GM19025 (cell line): Measurements from ENCODE around the gene GOLGA6L2.
"Not testable (repeated sequence)": the region's sequence is repeated elsewhere in the genome, so short reads cannot be mapped to it uniquely, and the experiment has no call there.

ENCODE experiments used
- ATAC-seq: cut with Tn5 transposase; IDR thresholded peaks from one replicate; pipeline ENCODE4 v1.9.1; 2021; ENCODE audit warnings: mild to moderate bottlenecking, low read depth, moderate library complexity; ENCODE audit not compliant: unreplicated experiment

Gene GOLGA6L2

DNA sequence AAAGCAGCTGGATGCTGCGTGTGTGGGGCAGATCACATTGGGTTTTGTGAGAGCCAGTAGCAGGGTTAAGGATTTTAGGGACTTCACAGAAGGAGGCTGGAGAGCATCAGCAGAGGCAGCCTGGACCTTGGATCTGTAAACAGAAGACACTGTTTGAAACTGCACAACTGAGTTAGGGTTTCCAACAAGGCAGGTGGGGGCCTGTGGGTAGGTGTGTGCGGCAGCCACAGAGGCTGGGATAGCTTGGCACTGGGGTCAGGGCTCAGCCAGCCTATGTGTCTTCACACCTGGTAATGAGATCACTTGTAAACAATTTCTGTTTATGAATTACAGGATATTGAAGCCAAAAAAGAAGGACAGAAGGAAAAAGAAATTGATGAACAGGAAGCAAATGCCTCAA, 12.3 kb downstream of the GOLGA6L2 start:
- not testable (repeated sequence) for ATAC-seq

DNA sequence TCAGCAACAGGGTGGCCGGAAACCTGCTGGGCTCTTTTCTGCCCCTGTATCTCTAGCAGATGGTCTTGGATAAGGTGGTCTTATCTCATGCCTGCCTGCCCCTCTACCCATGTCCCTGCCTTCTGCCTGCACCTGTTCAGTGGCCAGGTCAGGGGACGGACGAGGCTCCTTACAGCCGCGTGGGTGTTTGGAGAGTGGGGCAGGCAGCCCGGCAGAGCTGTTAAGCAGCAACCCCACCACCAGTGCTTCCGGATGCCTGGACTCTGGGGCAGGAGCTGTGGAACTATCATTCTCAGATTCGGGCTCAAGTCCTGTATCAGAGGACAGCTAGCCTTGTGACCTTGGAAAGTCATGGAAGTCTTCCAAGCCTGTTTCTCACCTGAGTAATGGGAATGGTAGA, 21.7 kb downstream of the GOLGA6L2 start:
- ATAC-seq: not testable (repeated sequence)

DNA sequence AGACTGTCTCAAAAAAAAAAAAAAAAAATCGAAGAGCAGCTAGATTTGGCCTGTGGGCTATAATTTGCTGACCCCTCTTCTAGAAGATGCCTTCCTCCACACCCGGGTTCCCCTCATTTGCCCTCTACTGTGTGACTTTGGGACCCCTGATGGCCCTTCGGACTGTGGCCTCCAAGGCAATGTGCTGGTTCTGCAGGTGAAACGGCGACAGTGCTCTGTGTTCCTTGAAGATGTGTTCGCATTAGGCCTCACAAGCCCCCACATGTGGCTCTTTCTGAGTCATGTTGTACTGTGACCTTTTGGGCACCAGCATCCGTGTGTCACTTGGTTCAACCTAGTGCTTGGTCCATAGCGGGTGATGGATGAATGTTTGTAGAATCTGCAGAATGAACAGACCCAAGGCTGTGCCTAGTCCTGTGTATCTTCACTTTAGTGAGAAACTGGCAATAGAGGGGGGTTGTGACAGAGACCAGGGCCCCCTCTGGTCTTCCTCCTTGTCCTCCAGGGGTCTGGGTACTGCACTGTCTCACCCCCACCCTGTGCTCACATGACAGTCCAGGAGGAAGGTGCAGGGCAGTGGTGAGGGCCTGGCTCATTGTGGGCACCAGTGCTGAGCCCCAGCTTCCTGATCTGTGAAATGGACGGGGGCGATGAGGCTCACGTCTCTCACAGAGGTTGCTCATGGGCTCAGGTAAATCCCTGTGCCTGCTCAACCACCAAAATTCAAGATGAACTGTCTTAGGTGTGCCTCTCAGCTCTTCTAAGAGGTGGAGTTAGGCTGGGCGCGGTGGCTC, 22.7 kb downstream of the GOLGA6L2 start:
- no peak for ATAC-seq

DNA sequence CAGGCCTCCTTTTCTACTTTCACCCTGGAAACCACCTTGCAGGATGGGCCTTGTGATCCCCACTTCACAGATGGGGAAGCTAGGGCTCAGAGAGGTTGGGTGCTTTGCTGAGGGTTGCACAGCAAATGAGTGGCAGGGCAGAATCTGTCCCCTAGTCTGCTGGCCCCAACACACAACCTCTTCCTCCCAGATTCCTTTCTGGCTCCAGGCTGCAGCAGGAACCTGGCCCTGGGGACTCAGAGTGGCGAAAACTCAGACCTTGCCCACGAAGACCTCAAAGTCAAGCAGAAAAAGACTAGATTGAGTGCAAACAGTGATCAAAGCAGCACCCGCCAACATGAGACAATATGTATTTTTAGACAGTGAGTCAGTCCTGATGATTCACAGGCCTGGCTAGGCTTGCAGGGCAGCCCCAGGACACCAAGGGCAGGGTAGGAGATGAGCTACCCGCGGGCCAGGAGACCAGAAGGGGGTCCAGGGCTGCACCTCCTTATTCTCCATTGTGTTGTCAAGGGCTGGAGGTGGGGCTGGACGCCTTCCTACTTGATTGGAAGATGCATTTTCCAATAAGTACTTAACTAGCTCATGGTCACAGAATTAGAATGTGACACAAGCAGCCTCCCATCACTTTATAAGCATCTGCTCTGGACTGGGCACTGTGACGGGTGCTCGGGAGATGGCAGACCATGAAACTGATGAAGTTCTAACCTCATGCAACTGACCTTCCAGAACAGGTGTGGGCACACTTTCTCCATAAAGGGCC, 23.9 kb downstream of the GOLGA6L2 start:
- ATAC-seq: no peak

DNA sequence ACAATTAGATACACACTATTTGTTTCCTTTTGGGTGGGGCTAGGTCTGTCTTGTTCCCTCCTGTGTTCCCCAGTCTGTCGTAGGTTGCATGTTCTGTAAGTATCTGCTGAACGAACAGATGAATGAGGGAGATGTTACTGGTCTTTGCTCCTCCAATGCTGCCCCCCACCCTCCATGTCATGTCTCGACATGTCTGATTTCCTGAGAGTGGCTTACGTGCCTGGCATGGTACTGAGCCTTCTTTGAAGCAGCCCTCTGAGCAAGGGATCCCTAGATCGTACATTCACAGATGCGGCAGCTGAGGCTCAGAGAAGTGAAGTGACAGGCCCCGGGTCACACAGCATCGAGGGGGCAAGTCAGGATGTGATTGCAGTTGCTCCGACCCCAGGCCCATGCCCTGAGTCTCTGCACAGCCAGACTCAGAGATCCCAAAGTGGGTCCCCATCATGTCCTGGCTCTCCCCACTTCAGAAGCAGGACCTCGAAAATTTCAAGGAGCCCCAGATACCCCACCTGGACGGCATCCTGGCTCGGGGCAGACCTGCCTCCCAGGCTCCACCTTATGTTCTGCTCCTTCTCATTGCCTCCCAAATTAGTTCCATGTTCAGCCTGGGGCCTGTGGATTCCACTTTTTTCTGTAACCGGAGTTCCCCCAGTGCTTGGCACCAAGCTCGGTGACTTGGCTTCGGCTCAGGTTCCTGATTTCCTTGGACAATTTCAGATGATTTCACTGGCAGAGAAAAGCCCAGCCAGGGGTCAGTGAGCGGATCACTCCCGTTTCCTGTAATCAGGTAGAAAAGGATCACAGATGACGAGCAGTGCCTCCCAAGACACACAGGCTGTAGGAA, 24.7 kb downstream of the GOLGA6L2 start:
- no peak for ATAC-seq

DNA sequence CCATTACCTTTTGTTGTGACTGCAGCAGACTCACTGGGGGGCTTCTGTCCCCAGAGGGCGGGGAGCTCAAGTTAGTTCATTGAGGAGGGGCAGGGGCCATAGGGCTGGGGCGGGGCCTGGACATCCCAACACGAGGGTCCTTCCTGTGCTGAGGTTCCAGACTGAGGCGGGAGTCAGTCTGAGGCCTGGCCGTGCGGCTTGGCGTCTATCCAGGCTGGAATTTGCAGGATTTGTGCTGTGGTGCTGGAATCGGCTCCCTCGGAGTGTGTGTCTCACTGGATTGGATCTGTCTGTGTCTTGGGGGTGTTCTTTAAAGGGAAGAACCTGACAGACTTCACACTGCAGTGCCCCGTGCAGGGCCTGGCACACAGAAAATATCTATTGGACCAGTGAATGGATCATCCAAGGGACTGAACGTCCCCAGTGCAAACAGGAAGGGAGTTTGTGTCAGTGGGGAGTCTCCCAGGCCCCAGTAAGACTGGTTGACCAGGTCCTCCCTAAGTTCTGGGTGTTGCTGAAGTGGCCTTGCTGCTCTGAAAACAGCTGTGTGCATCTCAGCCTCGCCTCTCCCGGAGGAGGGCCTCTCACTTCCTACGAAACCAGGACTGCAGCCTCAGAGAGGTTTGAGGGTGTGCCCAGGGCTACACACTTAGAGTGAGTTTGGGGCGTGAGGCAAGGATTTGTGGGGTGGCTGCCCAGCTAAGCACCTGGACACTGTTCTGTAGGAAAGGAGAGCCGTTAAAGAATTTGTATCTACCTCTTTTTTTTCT, 26.1 kb downstream of the GOLGA6L2 start:
- ATAC-seq: no peak

DNA sequence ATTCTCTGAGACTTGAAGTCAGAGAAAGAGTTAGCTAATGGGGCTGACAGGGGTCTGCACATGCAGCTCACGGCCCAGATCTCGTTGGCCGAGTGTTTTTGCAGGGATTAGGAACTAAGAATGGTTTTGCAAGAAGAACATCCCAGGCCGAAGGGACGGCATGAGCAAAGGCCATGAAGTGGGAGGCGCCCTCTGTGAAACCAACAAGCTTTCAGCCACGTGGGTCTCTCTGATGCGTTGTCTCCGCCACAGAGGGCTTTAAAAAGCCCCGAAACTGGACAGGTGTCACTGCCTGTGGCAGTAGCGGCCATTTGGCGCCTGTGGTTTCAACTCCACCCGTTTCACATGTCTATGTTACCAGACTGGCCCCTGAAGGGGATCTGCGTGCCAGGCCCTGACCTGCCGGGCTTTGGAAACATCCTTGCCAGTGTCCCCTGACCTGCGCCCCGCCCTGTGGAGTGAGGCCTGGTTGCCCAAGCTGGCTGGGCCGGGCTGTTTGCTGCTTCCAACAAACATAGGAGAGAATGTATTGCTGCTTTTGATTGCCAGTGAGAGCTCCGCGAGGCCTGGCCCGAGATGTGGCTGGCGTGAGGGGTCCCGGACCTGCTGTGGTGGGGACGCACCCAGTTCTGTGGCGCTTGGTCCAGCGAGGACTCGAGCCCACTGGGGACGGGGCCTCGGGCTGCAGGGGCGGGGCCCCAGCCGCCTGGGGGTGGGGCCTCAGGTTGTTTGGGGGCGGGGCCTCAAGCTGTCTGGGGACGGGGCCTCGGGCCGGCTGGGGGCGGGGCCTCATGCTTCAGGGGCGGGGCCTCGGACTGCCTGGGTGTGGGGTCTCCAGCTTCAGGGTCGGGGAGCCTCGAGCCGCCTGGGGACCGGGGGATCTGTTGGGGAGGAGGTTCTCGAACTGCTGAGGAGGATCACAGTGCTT, 30.4 kb downstream of the GOLGA6L2 start:
- peak; percentile 68 for ATAC-seq

DNA sequence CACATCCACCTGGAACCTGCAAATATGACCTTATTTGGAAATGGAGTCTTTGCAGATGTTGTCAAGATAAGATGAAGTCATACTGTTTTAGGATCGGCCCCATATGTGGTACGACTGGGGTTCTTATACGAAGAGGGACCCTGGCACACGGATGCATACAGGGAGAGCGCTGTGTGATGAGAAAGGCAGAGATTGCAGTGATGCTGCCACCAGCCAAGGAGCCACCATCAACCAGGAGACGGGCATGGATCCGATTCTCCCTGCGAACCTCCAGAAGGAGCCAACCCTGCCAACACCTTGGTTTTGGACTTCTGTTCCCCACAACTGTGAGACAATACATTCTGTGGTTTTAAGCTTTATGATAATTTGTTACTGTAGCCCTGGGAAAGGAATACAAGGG, 31.2 kb downstream of the GOLGA6L2 start:
- ATAC-seq: not testable (repeated sequence)

DNA sequence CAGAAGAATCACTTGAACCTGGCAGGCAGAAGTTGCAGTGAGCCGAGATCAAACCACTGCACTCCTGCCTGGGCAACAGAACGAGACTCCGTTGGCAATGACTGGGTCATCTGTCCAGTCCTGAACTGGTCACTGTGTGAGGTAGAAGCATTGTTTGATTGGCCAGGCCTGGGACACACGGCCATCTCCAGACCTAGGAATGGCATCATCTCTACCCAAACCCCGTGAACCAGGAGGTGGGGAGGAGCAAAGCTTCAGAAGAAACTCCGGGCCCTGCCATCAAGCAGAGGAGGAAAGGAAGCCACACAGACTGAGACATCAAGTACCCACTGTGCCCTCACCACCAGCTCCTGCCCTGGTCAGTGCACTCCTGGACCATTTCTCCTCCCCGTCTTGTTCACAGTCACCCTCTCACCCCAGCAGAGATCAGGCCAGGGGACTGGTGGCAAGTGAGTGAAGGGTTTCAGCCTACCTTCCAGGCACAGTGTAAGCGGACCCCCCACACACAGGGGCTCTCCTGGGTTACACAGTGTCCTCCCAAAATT, 31.6 kb downstream of the GOLGA6L2 start:
- ATAC-seq: no peak

DNA sequence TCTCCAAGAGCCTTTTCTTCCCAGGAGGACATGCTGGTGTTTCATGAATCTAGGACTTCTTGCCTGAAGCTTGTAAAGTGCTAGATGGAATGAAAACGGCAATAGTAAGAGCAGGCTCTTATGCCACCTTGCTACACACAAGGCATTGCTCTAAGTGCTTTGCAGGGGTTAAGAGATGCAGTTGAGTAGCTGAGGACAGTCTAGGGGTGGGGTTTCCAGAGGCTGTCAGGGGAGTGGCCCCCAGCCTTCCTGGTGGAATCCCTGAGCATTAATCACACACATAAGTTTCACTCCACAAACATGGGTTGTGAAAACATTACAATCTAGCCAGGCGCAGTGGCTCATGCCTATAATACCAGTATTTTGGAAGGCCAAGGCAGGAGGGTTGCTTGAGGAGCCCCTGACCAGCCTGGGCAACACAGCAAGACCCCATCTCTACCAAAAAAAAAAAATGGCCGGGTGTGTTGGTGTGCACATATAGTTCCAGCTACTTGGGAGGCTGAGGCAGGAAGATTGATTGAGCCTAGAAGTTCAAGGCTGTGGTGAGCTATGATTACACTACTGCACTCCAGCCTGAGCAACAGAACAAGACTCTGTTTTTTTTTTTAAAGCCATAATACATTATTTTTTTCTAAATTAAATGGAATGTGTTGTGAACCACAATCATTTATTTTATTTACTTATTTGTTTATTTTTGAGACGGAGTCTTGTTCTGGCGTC, 34.0 kb downstream of the GOLGA6L2 start:
- ATAC-seq: not testable (repeated sequence)

DNA sequence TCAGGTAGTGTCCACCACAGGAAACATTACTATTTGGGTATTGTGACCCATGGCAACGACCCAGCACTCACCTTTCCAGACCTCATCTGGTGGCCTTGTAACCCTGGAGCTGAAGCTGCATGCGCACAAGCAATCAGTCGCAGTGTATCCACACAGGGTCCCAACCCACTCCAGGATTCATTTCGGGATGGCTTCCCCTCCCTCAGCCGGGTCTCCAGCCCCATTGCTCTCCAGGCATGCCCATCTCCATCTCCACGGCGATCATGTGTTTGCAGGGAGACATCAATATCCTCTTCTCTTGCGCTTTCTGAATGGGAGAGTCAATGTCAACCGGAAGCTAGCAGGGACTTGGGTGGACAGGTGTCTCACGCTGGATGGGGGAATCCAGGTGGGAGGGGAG, 35.2 kb downstream of the GOLGA6L2 start:
- no peak for ATAC-seq

DNA sequence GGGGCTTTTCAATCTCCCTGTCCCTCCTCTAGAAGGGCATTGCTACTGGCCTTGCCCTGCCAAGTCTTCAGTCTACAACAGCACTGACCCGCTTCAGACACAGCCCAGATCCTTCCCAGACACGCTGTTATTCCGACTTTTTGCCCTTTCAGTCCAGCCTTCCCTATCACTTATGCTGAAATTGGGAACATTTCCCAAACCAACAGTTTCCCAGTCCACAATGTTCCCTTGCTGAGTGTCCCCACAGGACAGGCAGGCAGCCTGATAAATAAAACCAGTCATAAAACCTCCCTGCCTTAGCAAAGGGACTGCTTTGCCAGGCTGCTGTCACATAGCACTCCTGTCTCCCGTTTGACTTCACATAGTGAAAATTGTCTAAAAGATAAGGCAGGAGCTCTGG, 43.5 kb downstream of the GOLGA6L2 start:
- ATAC-seq: no peak

DNA sequence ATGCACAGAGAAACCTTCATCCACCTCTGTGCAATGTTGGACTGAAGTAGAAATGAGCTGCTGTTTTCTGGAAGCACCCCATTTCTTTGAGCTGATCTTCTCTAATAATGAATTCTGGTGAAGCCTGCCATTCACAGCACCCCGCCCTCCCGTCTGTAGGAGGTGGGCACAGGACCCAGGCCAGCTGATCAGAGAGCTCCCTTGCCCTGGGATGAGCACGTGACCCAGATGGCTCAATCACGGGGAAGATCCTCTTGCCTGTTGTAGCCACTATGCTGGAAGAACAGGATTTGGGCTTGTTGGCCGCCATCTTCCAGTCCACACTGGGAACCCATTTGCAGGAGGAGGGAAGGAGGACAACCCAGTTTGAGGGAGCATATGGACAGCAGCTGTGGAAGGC, 44.5 kb downstream of the GOLGA6L2 start:
- ATAC-seq: no peak

DNA sequence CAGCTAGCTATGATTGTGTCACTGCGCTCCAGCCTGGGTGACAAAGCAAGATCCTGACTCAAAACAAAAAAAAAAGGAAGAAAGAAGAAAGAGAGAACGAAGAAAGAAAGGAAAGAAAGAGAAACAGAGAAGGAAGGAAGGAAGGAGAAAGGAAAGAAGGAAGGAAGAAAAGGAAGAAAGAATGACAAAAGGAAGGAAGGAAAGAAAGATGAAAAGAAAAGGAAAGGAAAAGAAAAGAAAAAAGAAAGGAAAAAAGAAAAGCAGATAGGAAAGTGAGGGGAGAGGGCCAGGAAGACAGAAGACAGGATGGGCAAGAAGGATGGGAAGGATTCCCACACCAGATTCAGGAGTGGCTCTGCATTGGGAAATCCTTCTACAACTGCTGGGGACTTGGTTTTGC, 44.9 kb downstream of the GOLGA6L2 start:
- ATAC-seq: no peak

DNA sequence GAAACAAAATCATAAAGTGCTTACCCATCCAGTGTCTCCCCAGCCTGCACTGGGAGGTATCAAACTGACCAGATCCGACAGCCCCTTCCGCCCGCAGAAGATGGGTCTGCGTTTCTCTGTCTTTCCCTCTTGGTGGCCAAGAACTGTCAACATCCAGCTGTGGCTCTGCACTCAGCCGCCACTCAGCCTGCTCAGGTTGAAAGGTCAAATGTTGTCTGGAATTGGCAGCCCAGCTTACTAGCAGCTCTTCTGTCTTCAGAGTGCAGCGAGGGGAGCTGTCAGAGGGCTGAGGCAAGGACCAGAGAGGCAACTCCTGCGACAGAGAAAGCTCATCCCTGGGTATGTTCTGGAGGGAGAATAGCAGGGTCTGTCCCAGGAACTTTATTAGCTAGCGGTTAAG, 45.4 kb downstream of the GOLGA6L2 start:
- no peak for ATAC-seq

DNA sequence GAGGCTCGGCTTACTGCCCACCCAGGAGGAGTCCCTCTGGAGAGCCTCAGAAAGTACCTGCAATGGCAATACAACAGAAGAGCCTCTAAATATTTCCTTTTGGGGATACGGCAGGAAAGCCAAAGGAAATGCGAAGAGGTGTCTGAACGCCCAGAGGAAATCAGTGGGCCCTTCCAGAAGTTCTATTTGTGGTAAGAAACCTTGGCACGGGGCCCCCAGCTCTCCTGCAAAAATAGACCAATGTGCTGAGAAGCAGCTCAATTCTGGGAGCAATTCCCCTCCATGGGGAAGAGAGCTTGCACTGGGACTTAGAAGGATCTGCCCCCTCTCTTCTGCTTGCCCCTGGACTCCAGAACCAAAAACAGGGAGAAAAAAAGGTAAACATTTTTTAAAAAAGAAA, 47.8 kb downstream of the GOLGA6L2 start:
- ATAC-seq: not testable (repeated sequence)

DNA sequence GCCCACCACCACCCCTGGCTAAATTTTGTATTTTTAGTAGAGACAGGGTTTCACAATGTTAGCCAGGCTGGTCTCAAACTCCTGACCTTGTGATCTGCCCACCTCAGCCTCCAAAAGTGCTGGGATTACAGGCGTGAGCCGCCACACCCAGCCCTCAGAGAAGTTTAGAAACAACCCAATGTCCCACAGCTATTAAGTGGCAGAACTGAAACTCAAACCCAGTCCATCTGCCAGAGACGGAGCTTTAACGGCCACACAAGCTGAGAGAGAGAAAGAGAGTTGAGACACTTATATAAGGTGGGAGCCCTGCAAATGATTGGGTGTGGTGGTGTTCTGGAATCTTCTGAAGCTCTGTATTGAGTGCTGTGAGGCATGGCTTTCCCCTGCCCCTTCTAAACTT, 48.7 kb downstream of the GOLGA6L2 start:
- ATAC-seq: not testable (repeated sequence)

DNA sequence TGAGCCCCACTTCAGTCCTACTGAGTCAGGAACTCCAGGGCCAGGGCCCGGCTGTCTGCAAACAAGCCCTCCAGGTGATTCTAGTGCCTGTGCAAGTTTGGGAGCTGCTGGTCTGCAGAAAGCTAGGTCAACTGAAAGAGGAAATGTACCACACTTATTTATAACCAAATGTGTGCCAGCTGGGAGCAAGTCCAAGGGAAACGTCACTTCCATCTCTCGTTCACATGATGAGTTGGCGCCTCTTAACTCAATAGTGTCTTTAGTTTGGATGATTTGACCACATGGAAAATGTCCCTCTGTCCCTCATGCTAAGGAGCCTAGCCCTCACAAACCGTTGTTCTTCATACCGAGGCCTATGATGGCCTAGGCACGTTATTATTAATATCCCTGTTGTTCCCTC, 49.3 kb downstream of the GOLGA6L2 start:
- no peak for ATAC-seq
